Bone marrow (tissue), 2 donors: ENCODE results near the gene COIL.
A peak's percentile ranks its signal among the peaks of the same experiment; 100 is the strongest.

Experiments
- DNase-seq, 2 donors: peaks; one replicate each; lab custom pipeline; 2025; lab: John Stamatoyannopoulos, UW

The COIL gene

GRCh38 chr17:56909742-56910508, 50.9 kb downstream of the COIL start:
- DNase-seq: no peak

DNA sequence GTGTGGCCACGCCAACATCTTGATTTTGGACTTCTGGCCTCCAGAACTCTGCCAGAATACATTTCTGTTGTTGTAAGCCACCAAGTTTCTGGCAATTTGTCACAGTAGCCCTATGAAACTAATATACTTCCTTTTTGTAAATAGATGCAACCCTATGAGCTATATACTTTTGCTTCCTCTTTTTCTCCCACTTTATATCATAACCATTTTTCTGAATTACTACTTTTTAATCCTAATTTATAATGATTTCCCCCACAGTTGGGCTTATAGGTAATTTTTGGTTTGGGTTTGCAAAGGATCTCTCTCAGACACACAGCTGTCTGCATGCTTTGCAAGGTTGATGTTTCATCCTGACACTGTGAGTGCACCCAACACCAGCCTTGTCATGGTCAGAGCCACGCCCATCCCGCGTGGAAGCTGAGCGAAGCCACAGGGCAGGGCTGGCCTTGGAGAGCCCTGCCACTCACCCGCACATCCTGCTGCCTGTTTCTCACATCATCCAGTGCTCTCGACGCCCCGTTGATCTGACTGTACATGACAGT, 52.8 kb downstream of the COIL start:
- peak; percentile 20 to 50 for DNase-seq

GRCh38 chr17:56903560-56903959, 57.3 kb downstream of the COIL start:
- no peak for DNase-seq

DNA sequence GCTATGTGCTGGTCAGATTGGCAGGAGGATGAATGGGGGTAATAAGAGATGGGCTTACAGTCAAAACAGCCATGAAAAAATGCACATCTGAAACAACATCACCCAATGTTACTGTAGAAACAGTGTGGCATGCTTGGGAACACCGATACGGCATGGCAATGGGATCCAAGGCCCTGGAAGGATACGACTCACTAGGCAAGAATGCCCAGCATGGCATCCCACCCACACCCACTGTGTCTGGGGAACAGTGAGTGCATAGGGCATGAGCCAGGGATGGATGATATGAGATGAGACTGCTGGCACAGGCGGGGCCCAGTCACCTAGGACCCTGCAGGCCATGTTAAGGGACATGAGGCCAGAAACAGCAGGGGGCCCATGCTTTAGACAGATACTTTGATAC, 58.5 kb downstream of the COIL start:
- DNase-seq: no peak

DNA sequence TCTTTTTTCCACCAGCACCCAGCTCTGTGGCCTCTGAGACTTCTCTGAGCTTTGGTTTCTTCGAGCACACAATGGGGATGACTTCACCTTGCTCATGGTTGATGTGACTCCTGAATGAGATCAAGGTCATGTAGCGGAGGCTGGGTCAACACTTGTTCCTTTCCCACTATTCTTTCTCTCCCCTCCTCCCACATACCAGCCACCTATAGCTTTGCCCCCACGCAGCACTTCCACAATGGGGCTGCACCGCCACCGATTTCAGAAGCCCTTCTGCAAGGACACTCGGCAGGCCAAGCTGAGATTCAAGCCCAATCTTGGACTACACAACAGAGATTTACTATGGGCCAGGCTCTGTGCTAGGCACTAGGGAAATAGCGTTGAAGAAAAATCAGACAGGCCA, 61.4 kb downstream of the COIL start:
- no peak for DNase-seq

GRCh38 chr17:56898874-56899273, 62.0 kb downstream of the COIL start:
- DNase-seq: no peak

- no peak for DNase-seq
Measured at GRCh38 chr17:56897646-56898424, 63.0 kb downstream of the COIL start.

DNA sequence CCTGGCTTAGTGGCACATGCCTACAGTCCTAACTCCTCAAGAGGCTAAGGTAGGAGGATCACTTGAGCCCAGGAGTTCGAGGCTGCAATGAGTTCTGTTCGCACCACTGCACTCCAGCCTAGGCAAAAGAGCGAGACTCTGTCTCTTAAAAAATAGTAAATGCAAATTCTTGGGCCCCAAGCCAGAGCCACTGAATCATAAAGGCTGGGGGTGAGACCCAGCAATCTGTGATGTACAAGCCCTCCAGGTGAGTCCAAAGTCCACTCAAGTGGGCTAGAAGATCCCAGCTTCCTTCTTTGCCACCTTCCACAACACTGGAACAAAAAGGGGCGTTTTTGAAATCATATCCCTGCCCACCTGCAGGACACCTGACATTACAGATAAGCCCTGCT, 63.9 kb downstream of the COIL start:
- no peak for DNase-seq

DNA sequence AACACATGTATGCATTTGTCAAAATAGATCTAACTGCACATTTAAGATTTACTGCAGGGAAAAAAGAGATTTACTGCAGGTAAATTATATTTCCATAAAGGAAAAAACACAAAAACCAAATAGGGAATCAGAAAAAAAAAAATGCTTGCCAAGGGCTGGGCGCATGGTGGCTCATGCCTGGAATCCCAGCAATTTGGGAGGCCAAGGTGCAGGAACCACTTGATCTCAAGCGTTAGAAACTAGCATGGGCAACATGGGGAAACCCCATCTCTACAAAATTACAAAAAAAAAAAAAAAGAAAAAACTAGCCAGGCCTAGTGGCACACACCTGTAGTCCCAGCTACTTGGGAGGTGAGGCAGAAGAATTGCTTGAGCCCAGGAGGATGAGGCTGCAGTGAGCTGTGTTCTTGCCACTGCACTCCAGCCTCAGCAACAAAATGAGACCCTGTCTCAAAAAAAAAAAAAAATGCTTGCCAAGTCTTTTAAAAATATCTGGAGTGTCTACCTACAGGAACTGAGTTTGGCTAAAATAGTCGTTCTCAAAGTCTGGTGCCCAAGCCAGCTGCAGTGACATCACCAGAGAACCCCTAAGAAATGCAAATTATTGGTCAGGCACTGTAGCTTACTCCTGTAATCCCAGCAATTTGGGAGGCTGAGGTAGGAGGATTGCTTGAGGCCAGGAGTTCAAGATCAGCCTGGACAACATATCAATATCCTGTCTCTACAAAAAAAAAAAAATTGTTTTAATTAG, 64.5 kb downstream of the COIL start:
- no peak for DNase-seq

DNA sequence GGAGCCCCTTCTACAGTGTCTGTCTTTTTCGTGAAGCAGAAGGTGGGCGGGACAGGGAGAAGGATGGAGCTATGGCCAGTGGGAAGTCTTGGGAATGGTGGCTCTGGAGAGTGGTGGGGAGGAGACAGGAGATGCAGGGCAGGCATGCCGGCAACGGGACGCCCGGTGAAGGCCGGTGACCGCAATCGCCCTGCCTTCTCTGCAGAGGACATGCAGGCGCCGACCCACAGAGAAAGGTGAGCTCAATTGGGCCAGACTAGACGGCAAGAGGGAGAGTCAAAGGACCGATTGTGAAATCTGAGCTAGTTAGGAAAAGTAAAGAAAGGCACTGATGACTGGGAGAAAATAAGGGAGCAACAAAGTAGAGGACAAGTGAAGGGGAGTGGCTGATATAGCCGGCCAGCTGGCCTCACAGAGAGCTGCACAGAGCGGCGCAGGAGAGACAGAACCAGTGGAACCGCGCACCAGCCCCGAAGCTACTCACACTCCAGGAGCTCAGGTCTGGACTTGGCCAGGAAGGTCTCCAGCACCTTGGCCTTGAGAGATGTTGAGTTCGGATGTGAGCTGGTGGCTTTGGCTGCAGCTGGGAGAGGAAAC, 65.9 kb downstream of the COIL start:
- DNase-seq: no peak

DNA sequence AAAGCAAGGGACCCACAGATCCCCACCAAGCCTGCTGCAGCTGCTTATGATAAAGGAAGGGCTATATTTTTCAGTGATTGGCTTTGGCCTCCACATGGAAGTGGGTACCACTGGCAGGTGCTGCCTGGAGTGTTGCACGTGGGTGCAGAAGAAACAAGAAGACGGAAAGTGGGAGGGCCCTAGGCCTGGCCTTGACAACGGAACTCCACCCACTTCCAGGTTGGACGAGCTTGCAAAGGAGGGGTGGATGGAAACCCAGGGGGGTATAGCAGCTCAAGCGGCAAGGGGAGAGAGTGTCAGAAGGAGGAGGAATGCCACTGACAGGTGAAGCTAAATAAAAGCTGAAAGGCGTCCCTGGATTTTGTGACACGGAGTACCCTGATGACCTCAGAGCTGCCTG, 67.3 kb downstream of the COIL start:
- DNase-seq: no peak

- no peak for DNase-seq
Measured at GRCh38 chr17:56892333-56892732, 68.5 kb downstream of the COIL start.

DNA sequence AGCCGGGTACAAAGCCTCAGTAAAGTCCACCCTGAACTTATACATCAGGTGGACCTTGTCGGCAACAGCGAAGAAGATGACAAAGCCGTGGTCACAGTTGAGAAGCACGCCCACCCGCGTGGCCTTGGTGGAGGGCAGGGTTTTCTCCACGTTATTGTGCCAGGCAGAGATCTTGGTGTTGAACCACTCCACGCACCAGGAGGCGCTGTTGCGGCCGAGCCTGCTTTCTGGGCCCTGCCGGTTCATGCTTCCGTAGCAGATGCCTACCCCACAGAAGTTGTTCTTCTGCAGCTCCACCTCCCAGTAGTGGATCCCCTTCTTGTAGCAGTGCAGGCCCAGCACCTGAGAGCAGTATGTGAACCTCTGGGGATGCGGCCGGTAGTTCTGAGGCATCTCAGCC, 69.1 kb downstream of the COIL start:
- no peak for DNase-seq

DNA sequence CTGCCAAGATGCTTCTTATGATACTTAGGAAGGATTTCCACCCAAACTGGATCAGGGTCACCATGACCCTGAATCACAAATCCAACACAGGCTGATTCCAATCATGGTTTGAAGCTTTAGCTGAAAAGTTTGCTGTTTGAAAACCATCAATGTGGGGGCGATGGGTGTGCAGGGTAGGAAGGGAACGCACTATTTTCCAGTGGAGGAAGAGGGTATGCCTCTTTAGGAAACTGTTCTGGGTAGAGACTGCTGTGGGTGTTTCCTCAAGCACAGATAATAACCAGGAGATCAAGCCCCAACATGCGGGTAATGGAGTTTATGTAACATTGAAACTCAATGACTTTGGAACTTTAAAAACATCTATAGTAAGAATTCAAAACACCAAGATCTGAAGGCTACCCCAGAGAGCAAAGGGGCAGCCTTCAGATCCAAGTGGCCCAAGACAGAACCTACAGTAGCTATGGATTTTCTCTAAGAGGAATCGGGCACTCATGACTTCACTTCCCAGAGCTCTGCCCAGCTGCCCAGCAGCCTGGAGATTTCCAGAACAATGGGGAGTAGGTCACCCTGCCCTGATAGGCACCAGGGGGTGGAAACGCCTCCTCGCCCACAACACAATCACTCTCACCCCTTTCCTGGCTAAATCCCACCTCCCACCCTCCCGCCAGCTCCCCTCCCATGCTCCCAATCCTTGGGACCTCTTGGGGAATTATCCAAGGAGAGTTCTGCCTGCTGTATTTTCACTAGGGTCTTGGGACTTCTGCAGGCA, 69.8 kb downstream of the COIL start:
- no peak for DNase-seq

DNA sequence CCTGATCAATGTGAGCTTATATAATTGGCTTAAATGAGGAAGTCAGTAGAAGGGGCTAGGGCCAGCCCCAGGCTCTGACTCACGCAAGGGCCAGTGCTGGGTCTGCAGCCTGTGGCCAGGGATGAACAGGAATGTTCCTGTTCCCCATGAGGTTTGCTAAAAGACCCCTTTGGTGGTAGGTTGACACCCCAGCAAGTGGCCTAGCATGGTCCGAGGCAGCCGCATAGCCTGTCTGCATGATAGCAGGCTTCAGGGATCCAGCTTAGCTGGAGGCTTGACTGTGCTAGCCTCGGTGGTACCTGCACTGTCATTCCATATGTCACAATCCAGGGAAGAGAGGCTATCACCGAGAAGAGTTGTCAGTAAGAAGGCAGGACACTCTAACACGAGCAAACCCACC, 70.5 kb downstream of the COIL start:
- DNase-seq: no peak
